IPS-18c (cell line): ENCODE measurements around the gene ARSK.
A peak's percentile ranks its signal among the peaks of the same experiment; 100 is the strongest.

Source experiments
- H3K4me3 ChIP-seq: 2 replicates; pipeline ENCODE4 v1.7.0; 2013; ENCODE audit warnings: low read depth, mild to moderate bottlenecking, low read length, moderate library complexity; ENCODE audit not compliant: insufficient read depth
- H3K9me3 ChIP-seq: one replicate; pipeline ENCODE4 v1.6.1; 2013; ENCODE audit warnings: mild to moderate bottlenecking, low read length, moderate library complexity; ENCODE audit not compliant: control insufficient read depth, insufficient read depth

The ARSK gene, protein sequence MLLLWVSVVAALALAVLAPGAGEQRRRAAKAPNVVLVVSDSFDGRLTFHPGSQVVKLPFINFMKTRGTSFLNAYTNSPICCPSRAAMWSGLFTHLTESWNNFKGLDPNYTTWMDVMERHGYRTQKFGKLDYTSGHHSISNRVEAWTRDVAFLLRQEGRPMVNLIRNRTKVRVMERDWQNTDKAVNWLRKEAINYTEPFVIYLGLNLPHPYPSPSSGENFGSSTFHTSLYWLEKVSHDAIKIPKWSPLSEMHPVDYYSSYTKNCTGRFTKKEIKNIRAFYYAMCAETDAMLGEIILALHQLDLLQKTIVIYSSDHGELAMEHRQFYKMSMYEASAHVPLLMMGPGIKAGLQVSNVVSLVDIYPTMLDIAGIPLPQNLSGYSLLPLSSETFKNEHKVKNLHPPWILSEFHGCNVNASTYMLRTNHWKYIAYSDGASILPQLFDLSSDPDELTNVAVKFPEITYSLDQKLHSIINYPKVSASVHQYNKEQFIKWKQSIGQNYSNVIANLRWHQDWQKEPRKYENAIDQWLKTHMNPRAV

DNA sequence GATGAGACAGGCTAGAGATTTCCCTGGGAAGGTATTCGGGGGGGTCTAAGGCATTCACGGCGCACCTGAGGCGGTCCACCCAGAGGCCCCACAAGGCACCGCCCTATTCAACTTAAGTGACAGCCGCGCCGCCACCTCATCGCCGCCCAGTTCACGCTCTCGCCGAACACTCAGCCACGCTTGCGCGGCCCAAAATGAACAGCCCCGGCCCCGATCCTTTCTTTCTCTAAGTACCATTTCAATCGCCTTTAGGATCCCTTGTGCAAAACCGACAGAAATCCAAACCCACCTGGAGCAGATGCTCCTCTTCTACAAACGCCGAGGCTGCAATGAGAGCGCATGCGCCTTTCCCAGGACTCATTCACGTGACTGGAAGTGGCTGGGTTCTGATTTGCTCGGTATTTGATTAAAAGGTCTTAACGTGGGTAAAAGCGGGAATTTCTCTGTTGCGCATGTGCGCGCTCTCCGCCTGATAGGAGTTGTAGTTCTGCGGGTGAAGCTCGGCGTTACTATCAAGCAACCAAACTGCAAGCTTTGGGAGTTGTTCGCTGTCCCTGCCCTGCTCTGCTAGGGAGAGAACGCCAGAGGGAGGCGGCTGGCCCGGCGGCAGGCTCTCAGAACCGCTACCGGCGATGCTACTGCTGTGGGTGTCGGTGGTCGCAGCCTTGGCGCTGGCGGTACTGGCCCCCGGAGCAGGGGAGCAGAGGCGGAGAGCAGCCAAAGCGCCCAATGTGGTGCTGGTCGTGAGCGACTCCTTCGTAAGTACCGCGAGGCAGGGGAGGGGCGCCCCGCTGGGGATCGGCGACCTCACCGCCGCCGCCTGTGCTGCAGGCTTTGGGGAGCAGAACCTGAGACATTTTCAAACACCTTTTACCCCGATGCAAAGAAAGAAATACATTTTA is at the start of gene ARSK, which contains the start of gene SKIC3:
ARSK (plus strand) TSS at position 455 of the 902 bp plus-strand sequence; CDS start at position 633, 178 bp downstream.
SKIC3 (minus strand) TSS at position 331 of the 902 bp plus-strand sequence. CDS start 7,827 bp downstream, outside the sequence.
- no peaks in the 10 kb centered on the region for H3K9me3 ChIP-seq
- peak within 1 kb of the TSS; percentile 87 for H3K4me3 ChIP-seq

DNA sequence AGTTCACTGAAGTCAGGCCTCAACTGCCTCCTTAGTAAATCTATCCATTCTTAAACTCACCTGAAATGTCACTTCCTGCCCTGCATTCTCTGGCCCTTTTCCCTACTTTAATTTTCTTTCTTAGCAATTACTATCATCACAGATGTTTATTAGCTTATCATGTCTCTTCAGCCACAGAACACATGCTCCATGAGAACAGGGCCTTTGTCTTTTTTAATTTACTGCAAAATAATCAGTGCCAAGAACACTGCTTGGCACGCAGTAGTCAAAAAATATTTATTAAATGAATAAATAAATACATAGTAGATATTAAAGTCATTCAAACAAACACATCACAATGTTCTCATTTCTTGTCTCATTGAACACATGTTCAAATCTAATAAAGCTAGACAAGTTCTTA is 46.4 kb upstream of the ARSK start:
- Histone ChIP-seq H3K9me3 (no peaks in the 10 kb centered on the region), H3K4me3 (no peak overlapping the region)

DNA sequence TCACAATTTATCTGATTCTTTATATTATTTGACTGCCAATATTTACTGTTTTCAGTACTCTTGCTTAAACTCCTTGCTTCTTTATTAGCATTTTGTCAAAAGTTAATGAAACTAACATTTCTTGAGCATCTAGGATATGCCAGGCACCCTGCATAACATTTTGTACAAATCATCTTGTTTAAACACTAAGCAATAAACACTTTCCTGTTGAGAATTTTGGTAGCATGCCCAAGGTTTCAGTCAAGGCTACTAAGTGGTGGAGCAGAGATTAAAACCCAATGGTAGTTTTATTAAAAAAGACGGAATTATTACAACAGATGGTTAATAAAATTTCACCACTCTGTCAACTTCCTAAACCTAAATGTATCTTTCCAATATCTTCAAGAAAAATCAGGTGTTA is 43.3 kb upstream of the ARSK start:
- Histone ChIP-seq H3K9me3 (no peaks in the 10 kb centered on the region), H3K4me3 (no peak overlapping the region)

DNA sequence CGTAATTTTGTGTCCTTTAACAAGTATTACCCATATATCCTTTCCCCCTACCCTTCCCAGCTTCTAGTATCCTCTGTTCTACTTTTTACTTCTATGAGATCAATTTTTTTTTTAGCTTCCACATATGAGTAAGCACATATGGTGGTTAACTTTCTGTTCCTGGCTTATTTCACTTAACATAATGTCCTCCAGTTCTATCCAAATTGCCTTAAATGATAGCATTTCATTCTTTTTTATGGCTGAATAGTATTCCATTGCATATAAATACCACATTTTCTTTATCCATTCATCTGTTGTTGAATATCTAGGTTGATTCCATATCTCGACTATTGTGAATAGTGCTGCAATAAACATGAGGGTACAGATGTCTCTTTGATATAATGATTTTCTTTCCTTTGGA is 36.5 kb upstream of the ARSK start:
- Histone ChIP-seq H3K4me3 (no peak overlapping the region), H3K9me3 (no peaks in the 10 kb centered on the region)

DNA sequence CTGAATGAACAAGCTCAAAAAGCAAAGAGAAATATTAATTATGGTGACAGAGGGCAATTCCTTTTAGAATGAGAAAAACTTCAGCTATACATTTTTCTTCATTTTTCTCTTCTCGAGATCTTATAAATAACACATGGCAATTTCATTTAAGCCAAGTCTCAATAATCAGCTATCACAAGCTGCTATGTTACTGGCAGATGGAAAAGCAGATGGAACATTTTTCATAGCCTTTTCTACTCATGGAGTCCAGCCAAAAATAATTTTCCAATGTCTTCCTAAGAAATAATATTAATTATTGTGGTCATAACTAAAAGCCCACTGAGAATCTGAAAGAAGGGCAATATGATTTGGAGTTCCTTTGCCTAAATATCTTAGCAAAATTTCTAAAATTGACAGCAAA is 35.8 kb upstream of the ARSK start:
- no peak overlapping the region for H3K4me3 ChIP-seq
- no peaks in the 10 kb centered on the region for H3K9me3 ChIP-seq

DNA sequence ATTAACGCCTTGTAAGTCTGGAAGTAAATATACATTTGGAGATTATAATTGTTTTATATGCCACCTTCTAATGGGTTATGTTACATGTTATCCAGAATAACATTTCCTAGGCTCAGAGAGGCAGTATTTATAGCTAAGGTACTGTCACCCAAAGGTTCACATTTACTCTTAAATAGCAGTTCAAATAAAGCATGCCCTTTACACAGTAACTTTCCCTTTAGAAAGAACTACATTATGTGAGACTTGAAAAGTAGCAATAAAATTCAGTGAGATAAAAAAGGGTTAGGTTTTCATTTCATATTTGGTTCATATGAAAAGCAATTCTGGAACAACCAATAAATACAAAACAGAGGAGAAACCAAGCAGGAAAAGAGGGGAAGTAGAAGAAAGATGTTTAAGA is 35.2 kb upstream of the ARSK start:
- Histone ChIP-seq H3K4me3 (no peak overlapping the region), H3K9me3 (no peaks in the 10 kb centered on the region)

DNA sequence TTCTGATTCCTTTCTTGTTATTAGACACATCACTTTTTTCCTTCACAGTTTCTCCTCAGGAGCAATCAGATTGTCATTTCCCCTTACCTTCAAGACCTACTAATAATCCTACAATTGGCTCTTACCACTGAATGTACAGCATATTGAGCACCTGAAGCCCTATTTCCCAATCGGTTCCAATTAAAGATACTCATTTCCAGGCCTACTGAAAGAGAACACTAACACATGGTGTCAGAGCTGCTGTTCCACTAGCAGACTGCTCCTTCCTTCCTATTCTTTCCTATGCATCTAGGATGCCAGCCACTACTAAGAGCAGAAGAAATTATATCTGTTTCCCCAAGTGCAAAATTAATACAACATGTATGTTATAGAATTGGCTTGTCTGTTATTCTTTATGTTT is 34.7 kb upstream of the ARSK start:
- Histone ChIP-seq H3K4me3 (no peak overlapping the region), H3K9me3 (no peaks in the 10 kb centered on the region)

DNA sequence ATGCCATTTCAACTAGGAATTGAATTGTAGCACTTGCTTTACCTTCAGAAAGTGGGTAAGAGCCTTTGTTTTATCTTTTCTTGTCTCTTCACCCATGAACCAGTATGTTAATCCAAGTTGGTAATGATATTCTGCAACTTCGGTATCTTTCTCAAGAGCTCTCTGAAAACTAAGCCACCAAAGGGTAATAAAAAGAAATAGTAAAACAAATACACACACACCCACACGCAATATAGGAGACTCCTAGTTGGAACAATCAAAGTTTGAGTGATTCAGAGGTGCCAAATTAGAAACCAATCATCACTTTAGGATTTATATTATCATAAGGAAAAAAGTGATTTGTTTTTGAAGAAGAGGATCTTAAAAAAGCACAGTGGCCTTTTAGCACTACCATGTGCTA is 30.5 kb upstream of the ARSK start:
- no peak overlapping the region for H3K4me3 ChIP-seq
- no peaks in the 10 kb centered on the region for H3K9me3 ChIP-seq

DNA sequence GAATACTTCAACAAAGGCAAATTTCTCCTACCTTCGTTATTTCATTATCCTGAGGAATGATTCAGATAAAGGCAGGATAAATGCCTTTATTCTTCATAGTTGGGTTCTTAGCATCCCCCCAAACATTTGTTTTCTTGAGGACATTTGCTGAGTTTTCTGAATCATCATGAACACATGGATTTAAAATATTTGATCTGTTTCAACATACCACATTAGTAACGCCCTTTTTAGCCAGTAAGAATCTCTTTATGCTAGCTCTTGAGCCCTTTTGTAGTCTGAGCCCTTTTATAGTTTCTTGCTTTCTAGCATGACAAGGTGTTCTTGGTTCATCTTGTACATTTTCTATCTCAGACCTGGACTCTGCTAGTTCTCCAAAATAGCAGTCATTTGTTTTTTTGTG is 28.0 kb upstream of the ARSK start:
- Histone ChIP-seq H3K4me3 (no peak overlapping the region), H3K9me3 (no peaks in the 10 kb centered on the region)

DNA sequence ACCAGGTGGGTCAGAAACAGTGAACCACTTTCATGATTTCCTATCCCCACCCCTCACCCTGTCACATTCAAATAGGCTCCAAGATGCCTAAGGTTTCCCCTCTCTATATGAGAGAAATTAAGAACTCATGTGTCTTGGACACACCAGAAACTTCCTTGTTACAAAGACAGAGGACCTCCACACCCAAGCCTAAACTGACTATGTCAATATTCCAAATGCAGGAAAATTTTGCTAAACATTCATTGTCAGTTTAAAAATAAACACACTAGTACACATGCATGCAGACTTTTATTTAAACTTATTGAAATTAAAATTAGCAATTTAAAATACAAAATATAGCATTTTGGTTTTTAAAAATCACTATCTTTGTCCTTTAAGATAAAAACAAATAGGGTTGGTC is 26.3 kb upstream of the ARSK start:
- H3K9me3 ChIP-seq, result no peaks in the 10 kb centered on the region
- H3K4me3 ChIP-seq, result no peak overlapping the region

DNA sequence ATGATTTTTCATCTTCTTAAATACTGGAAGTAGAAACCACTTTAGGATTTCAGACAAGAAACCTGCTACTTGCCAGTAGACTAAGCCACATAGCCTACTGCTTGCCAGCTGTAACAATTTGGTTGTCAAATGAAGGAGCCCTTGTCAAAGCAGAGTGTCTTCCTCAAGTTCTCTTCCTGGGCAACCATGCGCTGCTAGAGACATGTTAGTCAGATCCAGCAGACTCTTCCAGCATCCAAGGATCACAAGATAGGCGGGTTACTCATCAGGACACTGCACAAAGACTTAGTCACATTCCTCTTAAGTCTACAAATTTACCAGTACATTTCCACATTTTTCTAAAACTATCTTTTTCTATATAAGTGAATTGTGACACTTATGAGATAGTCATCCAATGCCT is 24.5 kb upstream of the ARSK start:
- Histone ChIP-seq H3K4me3 (no peak overlapping the region), H3K9me3 (no peaks in the 10 kb centered on the region)

DNA sequence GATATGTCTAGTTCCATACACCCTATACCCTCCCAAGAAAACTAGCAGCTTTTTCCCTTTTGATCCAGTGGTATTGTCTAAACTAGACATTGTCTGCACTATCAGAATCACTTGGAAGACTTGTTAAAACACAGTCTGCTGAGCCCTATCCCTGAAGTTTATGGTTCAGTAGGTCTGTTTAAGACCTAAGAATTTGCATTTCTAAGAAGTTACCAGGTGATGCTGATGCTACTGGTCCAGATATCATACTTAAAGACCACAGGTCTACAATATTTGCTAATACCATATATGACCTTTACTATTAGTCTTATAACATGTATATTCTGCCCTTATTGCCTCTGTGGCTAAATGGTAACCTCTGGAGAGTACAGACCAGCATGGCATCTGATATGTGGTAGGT is 23.4 kb upstream of the ARSK start:
- H3K4me3 ChIP-seq, result no peak overlapping the region

DNA sequence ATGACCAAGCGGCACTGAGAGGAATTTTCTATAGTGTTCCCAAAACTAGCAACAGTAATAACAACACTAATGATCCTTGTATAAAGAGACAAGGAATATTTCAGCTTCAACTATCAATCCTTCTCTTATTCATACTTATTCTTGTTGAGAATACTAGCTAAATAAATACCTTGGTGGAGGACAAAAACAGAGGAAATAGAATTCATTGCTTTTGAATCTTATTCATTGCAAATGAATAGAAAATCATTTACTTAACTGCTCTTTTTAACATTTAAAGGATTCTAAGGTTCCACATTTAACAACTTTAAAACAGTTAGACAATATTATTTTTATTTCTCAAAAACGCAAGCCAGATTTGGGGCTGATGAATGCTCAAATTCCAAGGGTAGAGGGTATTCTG is 22.5 kb upstream of the ARSK start:
- no peak overlapping the region for H3K4me3 ChIP-seq
- no peaks in the 10 kb centered on the region for H3K9me3 ChIP-seq

More for the DNA sequence above, 23.4 kb upstream of the ARSK start:
- no peaks in the 10 kb centered on the region for H3K9me3 ChIP-seq

DNA sequence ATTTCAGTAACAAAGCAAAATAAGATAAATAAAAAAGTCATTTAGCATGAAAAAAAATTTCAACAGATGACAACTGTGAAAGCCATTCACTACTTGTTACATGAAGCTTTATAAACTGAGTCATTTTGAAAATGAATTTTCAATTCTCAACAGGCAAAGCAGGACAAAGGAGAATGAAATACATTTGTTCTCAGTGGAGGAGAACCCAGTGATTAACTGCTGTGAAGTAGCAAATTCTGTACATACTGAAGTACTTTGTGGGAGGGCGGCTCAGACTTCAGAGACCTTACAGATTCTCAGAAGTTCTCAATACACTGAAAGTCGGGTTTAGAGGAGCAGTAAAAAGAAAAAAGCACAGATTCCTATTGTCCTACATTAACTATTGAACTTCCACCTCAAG is 21.8 kb upstream of the ARSK start:
- Histone ChIP-seq H3K9me3 (no peaks in the 10 kb centered on the region), H3K4me3 (no peak overlapping the region)

DNA sequence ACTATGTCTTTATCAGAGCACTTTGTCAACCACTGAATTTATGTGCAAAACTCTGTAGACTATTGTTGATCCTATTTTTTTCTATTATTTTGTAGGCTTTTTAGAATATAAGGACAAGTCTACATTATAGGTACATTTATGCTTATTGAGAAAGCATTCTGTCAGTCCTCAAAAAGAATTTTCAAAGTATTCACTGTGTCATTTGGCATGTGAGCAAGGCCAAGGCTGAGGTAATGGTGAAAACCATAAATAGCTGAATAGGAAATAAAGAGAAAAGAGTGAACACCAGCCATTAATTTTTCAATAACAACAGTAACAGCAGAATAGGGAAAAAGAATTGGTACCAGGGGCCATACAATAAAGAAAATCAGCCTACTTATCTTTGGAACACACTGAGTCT is 21.1 kb upstream of the ARSK start:
- Histone ChIP-seq H3K9me3 (no peaks in the 10 kb centered on the region), H3K4me3 (no peak overlapping the region)

DNA sequence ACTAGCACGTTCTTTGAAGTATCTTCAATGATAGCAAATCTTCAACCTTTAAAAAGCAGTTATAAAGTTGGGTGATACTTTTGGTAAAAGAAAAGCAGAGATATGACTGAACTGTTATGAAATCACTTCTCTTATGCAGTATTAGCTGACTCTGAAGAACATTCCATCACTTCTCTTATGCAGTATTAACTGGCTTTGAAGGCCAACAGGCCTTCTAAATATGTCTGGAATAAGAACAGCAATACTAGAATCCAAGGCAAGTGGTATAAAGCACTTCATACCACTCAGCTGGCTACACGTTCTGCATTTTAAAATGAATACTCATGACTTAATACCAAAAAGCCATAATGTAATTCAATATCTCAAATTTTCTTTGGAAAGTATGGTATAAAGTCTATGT is 17.4 kb upstream of the ARSK start:
- no peak overlapping the region for H3K4me3 ChIP-seq
- H3K9me3 ChIP-seq, result no peaks in the 10 kb centered on the region

DNA sequence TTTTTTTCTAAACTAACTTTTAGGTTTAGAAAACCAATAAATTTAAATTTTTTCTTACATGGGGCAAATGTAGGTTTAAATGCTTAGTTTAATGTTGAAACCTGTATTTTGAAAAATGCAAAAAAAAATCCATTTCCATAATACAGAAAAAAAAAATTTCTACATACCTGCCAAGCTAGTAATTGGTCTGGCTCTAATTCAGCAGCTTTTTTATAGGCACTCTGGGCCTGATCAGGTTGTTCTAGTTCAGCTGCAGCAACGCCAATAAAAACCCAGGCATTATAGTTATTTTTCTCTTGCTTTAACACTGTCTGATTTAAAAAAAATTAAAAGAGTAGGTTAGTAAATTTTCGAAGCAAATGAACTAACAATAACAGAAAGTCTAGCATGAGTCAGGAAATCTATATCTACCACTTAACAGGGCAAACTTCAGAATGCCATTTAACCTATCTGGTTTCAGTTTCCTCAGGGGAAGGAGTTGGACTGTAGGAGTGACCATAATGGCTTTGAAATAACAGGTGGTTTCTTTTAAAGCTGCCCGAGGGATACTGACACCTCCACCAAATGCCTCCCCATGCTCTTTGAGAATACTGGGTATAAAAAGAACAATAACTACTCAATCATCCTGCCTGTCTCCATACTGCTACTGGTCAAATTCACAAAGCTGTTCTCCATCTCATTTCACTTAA is 11.7 kb upstream of the ARSK start:
- Histone ChIP-seq H3K9me3 (no peaks in the 10 kb centered on the region), H3K4me3 (no peak overlapping the region)
